Measurements from ENCODE around the gene SERF2.

DNA sequence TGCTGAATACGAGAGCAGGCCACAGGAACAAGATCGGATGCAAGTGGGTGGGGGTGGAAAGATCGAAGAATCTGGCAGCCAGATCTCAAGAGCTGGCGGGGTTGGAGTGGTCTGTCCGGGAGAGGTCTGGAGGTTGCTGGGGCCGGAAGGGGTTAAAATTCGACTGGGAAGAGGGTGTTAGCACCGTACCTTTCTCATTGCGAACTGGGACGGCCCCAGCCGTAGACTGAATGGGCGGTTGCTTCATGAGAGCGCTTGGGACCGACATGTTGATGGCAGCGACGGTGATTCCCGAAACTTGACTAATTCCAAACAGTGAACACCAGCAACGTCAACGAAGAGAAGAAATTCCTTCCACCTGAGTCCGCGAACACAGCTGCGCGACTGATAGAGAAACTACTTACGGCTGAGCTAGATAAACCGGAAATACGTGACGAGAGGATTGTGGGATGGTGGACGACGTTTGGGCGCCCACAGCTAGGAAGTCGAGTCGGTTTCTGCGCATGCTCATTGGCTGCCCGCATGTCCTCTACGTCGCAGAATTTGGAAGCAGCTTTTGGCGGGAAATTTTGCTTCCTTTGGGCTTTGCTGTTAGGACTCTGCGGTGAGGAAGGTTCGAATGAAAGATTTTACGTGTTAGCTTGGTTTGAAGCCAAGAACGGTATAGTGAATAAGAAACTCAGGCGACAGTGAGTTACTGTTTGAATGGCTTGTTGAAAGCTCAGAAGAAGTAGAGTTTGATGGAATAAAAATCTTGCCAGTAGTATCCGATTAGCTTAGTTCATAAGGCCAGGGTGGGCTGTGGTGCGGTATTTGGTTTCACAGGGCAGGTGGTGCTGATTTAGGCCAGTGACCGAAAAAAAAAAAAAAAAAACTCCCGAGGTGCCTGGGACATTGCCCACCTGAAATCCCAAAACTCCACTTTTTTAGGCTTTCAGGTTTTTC is 32.5 kb downstream of the SERF2 start, which contains the start of gene MFAP1:
- TF ChIP-seq POLR2A (IDR thresholded peaks at IDR 0.05) (peak; percentile 71), POLR2AphosphoS5 (IDR thresholded peaks at IDR 0.05) (peak; percentile 85 to 97 (median 93))

Measured in breast epithelium (tissue), 3 donors.